Measurements from ENCODE around the gene PRICKLE2. TPM values are rescaled to one million over a fixed set of nuclear protein-coding genes. Genes with fewer than 3 reads are reported as not detected.

The PRICKLE2 gene
- total RNA-seq, 1 experiment from 2014 or later: 3.2 TPM

DNA sequence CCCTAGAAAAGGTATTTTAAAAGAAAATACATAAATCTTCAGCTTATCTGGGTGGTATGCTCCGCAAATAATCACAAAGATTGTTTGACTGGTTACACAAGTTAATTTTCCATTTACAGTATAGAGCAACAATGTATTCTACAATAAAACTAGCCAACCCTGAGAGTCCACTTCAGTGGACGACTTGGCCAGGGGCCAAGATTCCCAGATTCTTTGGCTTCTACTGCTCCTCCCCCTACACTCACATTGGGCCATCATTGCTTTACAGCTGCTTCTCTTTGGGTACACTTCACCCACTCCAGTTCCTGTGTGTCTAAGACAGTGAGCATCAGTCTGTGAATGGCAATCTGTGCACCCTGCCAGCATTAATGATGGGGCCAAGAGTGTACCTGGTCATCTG, 17.2 kb upstream of the PRICKLE2 start:
- Histone ChIP-seq H3K4me2 (ENCODE audit: insufficient read depth, insufficient read length, low read length) (no peak overlapping the region), H2AK5ac (ENCODE audit: insufficient read length, low read length) (no peak overlapping the region), H4K20me1 (ENCODE audit: control insufficient read depth, insufficient read depth, insufficient read length) (no peaks in the 10 kb centered on the region), H2BK5ac (ENCODE audit: insufficient read length, low read length) (no peak overlapping the region), H3K9me3 (ENCODE audit: control insufficient read depth, low read depth, low read length) (no peaks in the 10 kb centered on the region), H3K23me2 (ENCODE audit: insufficient read length, low read depth, low read length, poor library complexity, severe bottlenecking) (no peaks in the 10 kb centered on the region), H3T11ph (ENCODE audit: low read length) (no peak overlapping the region), H3K4me1 (ENCODE audit: insufficient read depth, low read length) (no peaks in the 10 kb centered on the region; the same call in 1 of the 2 replicates), H3K14ac (ENCODE audit: insufficient read depth, low read length) (no peak overlapping the region), H3K4ac (ENCODE audit: low read depth, low read length) (no peak overlapping the region), H3K27me3 (ENCODE audit: insufficient read depth, low read length) (no peaks in the 10 kb centered on the region), H2BK15ac (ENCODE audit: low read depth, low read length) (no peak overlapping the region), H2BK12ac (ENCODE audit: insufficient read length, low read depth, low read length) (no peak overlapping the region), H2AFZ (ENCODE audit: low read length) (no peak overlapping the region), H3K56ac (ENCODE audit: insufficient read length, low read depth, low read length) (no peak overlapping the region), H3K9ac (ENCODE audit: extremely low read depth, insufficient read length, low read length) (no peak overlapping the region), H4K91ac (ENCODE audit: insufficient read length, low read depth, low read length) (no peak overlapping the region), H3K18ac (ENCODE audit: insufficient read length, low read depth, low read length) (no peak overlapping the region), H3K79me1 (ENCODE audit: insufficient read depth, low read depth, low read length, poor library complexity, severe bottlenecking) (no peaks in the 10 kb centered on the region), H2BK20ac (ENCODE audit: low read depth, low read length, poor library complexity, severe bottlenecking) (no peak overlapping the region), H4K8ac (replicated peaks; ENCODE audit: insufficient read length, low read depth, low read length) (no peak overlapping the region), H2BK120ac (ENCODE audit: low read depth, low read length, poor library complexity, severe bottlenecking) (no peak overlapping the region), H3K23ac (ENCODE audit: insufficient read length, low read depth, low read length) (no peak overlapping the region), H4K5ac (ENCODE audit: insufficient read length, low read depth, low read length) (no peak overlapping the region), H3K27ac (ENCODE audit: insufficient read length, low read depth, low read length) (no peak overlapping the region), H3K79me2 (ENCODE audit: insufficient read depth, low read length) (no peaks in the 10 kb centered on the region)
- H3K9me3 Mint-ChIP-seq: peaks cover 4% of the 10 kb centered on the region in 2 experiments; a peak in 4 of 5 replicates
- H3K36me3 Mint-ChIP-seq (ENCODE audit: insufficient read depth in 1 of 3, low read depth in 3 of 3): peaks cover 2 to 5% (median 4%) of the 10 kb centered on the region in 3 experiments; a peak in 6 of 7 replicates
- H3K27me3 Mint-ChIP-seq (ENCODE audit: low read depth): peaks cover 1% of the 10 kb centered on the region; the same call in 1 of the 2 replicates
- no peak overlapping the region for H3K4me3 Mint-ChIP-seq
- no peak overlapping the region for H3K27ac Mint-ChIP-seq
- no CpG with 5 or more reads among the region's 2 CpGs for WGBS (ENCODE audit: extremely low coverage, insufficient read length, low lambda C conversion rate)
- TF ChIP-seq, protein P1, sequence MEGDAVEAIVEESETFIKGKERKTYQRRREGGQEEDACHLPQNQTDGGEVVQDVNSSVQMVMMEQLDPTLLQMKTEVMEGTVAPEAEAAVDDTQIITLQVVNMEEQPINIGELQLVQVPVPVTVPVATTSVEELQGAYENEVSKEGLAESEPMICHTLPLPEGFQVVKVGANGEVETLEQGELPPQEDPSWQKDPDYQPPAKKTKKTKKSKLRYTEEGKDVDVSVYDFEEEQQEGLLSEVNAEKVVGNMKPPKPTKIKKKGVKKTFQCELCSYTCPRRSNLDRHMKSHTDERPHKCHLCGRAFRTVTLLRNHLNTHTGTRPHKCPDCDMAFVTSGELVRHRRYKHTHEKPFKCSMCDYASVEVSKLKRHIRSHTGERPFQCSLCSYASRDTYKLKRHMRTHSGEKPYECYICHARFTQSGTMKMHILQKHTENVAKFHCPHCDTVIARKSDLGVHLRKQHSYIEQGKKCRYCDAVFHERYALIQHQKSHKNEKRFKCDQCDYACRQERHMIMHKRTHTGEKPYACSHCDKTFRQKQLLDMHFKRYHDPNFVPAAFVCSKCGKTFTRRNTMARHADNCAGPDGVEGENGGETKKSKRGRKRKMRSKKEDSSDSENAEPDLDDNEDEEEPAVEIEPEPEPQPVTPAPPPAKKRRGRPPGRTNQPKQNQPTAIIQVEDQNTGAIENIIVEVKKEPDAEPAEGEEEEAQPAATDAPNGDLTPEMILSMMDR (conservative IDR thresholded peaks at IDR 0.05): no peak
- DNase-seq: no peak
- peaks cover 20 to 36% of the 10 kb centered on the region in 2 experiments for H3K4me1 Mint-ChIP-seq
